Heart left ventricle (tissue), 13 donors: Measurements from ENCODE around the gene ZBTB4.
"Not testable (repeated sequence)": the region's sequence is repeated elsewhere in the genome, so short reads cannot be mapped to it uniquely, and the experiment has no call there.

Experiments used
- CTCF ChIP-seq, 12 donors: fragments of 200-600 bp; sonication (generic) in 4 of 12; IDR thresholded peaks; one replicate each; pipeline versions ENCODE4 v1.5.0 to v1.8.0; 2018 to 2022; ENCODE audit warnings: antibody characterized with exemption in 12 of 12, mild to moderate bottlenecking in 5 of 12
- POLR2A ChIP-seq, 2 donors: fragments of 450-650 bp; IDR thresholded peaks; one replicate each; pipeline ENCODE4 v1.6.1; 2017; ENCODE audit warnings: antibody characterized with exemption in 2 of 2, mild to moderate bottlenecking in 2 of 2, moderate library complexity in 2 of 2
- donor health status: ischemic (EF 13 %, LVEDD 7.1; RV severe dilation, severe dysfunction).
- donor health status: DM: no; HTN: yes; CAD: no.
- donor health status: DM: no; HTN: no; CAD: no.
- donor health status: ischemic (EF 25% LVEDD 6.9; RV normal size, moderate dysfunction).
- donor health status: ischemic (EF 25% LVEDD 5.7; RV mildly dilated, moderate dysfunction).
- donor health status: ischemic (EF 35%, LVEDD 5.7; RV mildly dilated, moderate dysfunction).
- donor health status: nonischemic (EF 11% LVEDD 7.7; RV severe dilation, severe dysfunction).
- donor health status: DM: yes; HTN: yes; CAD: no.
- donor health status: PGD.
- donor health status: ischemic (EF 29% LVEDD 5.4; RV normal size, mild dysfunction).
- donor health status: nonischemic (EF 23%, LVEDD 6.1; RV moderate dilation, normal function).

GRCh38 chr17:7470457-7470973 lies 8.9 kb downstream of the ZBTB4 start:
- TF ChIP-seq CTCF, POLR2A (IDR thresholded peaks at IDR 0.05): not testable (repeated sequence)
